GM23338 (cell line): ENCODE measurements around the gene MTRR. TPM values are rescaled to one million over a fixed set of nuclear protein-coding genes. Genes with fewer than 3 reads are reported as not detected.

Experiments used
- ATAC-seq: fragments of 200-7000 bp; cut with Tn5 transposase; 3 replicates; pipeline ENCODE4 v1.9.1; 2020
- DNase-seq: peaks from one replicate; pipeline ENCODE4 v3.0.0-alpha.2; 2015; ENCODE audit warnings: low spot score
- H2AFZ ChIP-seq: fragments of 200-600 bp; sonication (generic); 2 replicates; pipeline ENCODE4 v1.8.0; 2016; ENCODE audit warnings: antibody characterized with exemption, mild to moderate bottlenecking, moderate library complexity
- H3F3A ChIP-seq: fragments of 200-600 bp; sonication (generic); replicated peaks from 2 replicates; pipeline ENCODE4 v1.8.0; 2017; ENCODE audit warnings: antibody characterized with exemption, mixed run types, low read depth
- H3K27ac ChIP-seq: fragments of 200-600 bp; sonication (generic); 2 replicates; pipeline ENCODE4 v1.6.1; 2016; ENCODE audit warnings: low read depth
- H3K27me3 ChIP-seq: fragments of 200-600 bp; sonication (generic); 2 replicates; pipeline ENCODE4 v1.8.0; 2016; ENCODE audit warnings: mild to moderate bottlenecking, mixed run types, moderate library complexity; ENCODE audit not compliant: insufficient read depth
- H3K36me3 ChIP-seq: fragments of 200-600 bp; sonication (generic); 2 replicates; pipeline ENCODE4 v1.8.0; 2016; ENCODE audit warnings: mild to moderate bottlenecking; ENCODE audit not compliant: insufficient read depth
- H3K4me1 ChIP-seq: fragments of 200-600 bp; sonication (generic); 2 replicates; pipeline ENCODE4 v1.8.0; 2016; ENCODE audit warnings: mild to moderate bottlenecking, moderate library complexity; ENCODE audit not compliant: insufficient read depth
- H3K4me2 ChIP-seq: fragments of 200-600 bp; sonication (generic); 2 replicates; pipeline ENCODE4 v1.7.1; 2017; ENCODE audit warnings: mixed run types
- H3K4me3 ChIP-seq: fragments of 200-600 bp; sonication (generic); 2 replicates; pipeline ENCODE4 v1.6.1; 2016; ENCODE audit warnings: mixed run types
- H3K79me2 ChIP-seq: fragments of 200-600 bp; sonication (generic); replicated peaks from 2 replicates; pipeline ENCODE4 v1.8.0; 2017; ENCODE audit warnings: mild to moderate bottlenecking; ENCODE audit not compliant: insufficient read depth
- H3K9me2 ChIP-seq: fragments of 200-600 bp; sonication (generic); 2 replicates; pipeline ENCODE4 v1.8.0; 2017; ENCODE audit not compliant: insufficient read depth
- H4K20me1 ChIP-seq: fragments of 200-600 bp; sonication (generic); replicated peaks from 2 replicates; pipeline ENCODE4 v1.8.0; 2017; ENCODE audit warnings: mild to moderate bottlenecking; ENCODE audit not compliant: insufficient read depth
- H3K27ac Mint-ChIP-seq: 2 replicates; pipeline ENCODE4 v1.8.0; 2020; ENCODE audit warnings: inconsistent platforms, mild to moderate bottlenecking, moderate library complexity, mixed read lengths
- H3K27me3 Mint-ChIP-seq: 3 replicates; pipeline ENCODE4 v1.8.0; 2022; ENCODE audit warnings: low read depth, mild to moderate bottlenecking, moderate library complexity, mixed read lengths, inconsistent platforms; ENCODE audit not compliant: insufficient read depth, poor library complexity
- H3K36me3 Mint-ChIP-seq: 3 replicates; pipeline ENCODE4 v1.8.0; 2021; ENCODE audit warnings: low read depth, mild to moderate bottlenecking, inconsistent platforms, moderate library complexity, mixed read lengths
- H3K4me1 Mint-ChIP-seq: 3 replicates; pipeline ENCODE4 v1.8.0; 2020; ENCODE audit warnings: mild to moderate bottlenecking, inconsistent platforms, mixed read lengths
- H3K4me3 Mint-ChIP-seq: 3 replicates; pipeline ENCODE4 v1.8.0; 2021; ENCODE audit warnings: moderate library complexity, mild to moderate bottlenecking, inconsistent platforms, mixed read lengths
- H3K9me3 Mint-ChIP-seq: 3 replicates; pipeline ENCODE4 v1.8.0; 2020; ENCODE audit warnings: moderate library complexity, mild to moderate bottlenecking, inconsistent platforms, mixed read lengths
- CREB1 ChIP-seq: fragments of 250-450 bp; sonication (Bioruptor Pico); IDR thresholded peaks from 2 replicates; pipeline ENCODE4 v1.5.0; 2020; ENCODE audit warnings: low read depth, mild to moderate bottlenecking, moderate library complexity
- EZH2 ChIP-seq: fragments of 200-600 bp; sonication (generic); IDR thresholded peaks from one replicate; pipeline ENCODE4 v1.8.0; 2017; ENCODE audit warnings: antibody characterized with exemption, mild to moderate bottlenecking, low read depth; ENCODE audit not compliant: unreplicated experiment
- JUNB ChIP-seq: IDR thresholded peaks from one replicate; pipeline ENCODE4 v1.6.1; 2016; ENCODE audit warnings: antibody characterized with exemption; ENCODE audit not compliant: unreplicated experiment
- NANOG ChIP-seq: IDR thresholded peaks from 2 replicates; pipeline ENCODE4 v1.6.1; 2016; ENCODE audit warnings: antibody characterized with exemption, borderline replicate concordance
- POLR2AphosphoS5 ChIP-seq: IDR thresholded peaks from 2 replicates; pipeline ENCODE4 v1.6.1; 2016; ENCODE audit warnings: antibody characterized with exemption, low read depth
- STAT1 ChIP-seq: IDR thresholded peaks from one replicate; pipeline ENCODE4 v1.6.1; 2016; ENCODE audit warnings: antibody characterized with exemption; ENCODE audit not compliant: unreplicated experiment
- ZNF331 ChIP-seq: fragments of 250-450 bp; sonication (Bioruptor Pico); IDR thresholded peaks from 2 replicates; pipeline ENCODE4 v1.5.0; 2020; ENCODE audit warnings: low read depth, mild to moderate bottlenecking, moderate library complexity
- ZNF462 ChIP-seq: fragments of 250-450 bp; sonication (Bioruptor Pico); IDR thresholded peaks from 2 replicates; pipeline ENCODE4 v1.5.0; 2020; ENCODE audit warnings: mild to moderate bottlenecking, moderate library complexity
- polyA plus RNA-seq: library from polyadenylated mRNA; unstranded; fragments of >200 nt; fragmentation: Nextera tagmentation; extraction: Ambion mirVana; gene quantifications from 2 replicates; pipeline ENCODE4 v1.2.1, GENCODE V29; 2016
- total RNA-seq: library from RNA; depleted of rRNA; stranded (reverse); fragments of >200 nt; shearing (Covaris generic); gene quantifications from 2 replicates; pipeline ENCODE4 v1.2.3, GENCODE V29; 2014
- TF ChIP-seq, protein P1 (sequence below), 2 experiments: fragments of 200-600 bp in 1 of 2; sonication (generic) in 1 of 2; conservative IDR thresholded peaks; 2 replicates each; pipeline versions ENCODE4 v1.5.1 to v1.6.1; 2016 to 2017; ENCODE audit warnings: antibody characterized with exemption in 2 of 2, low read depth in 2 of 2, mild to moderate bottlenecking in 2 of 2, moderate library complexity in 1 of 2

The MTRR gene
- total and polyA plus RNA-seq, 2 experiments from 2014 or later: 16.5 to 55.9 TPM

- peak; percentile 94 for ATAC-seq
- Histone ChIP-seq H3K27ac (no peak overlapping the region), H3K4me3 (no peak overlapping the region), H3F3A (no peaks in the 10 kb centered on the region), H4K20me1 (no peaks in the 10 kb centered on the region), H3K36me3 (no peaks in the 10 kb centered on the region), H2AFZ (peak overlapping the region; percentile 12; the same call in 1 of the 2 replicates), H3K9me2 (no peaks in the 10 kb centered on the region), H3K4me1 (no peaks in the 10 kb centered on the region), H3K27me3 (no peaks in the 10 kb centered on the region), H3K4me2 (no peak overlapping the region), H3K79me2 (no peaks in the 10 kb centered on the region)
- Mint-ChIP-seq H3K4me3 (no peak overlapping the region), H3K36me3 (no peaks in the 10 kb centered on the region), H3K4me1 (peaks cover 2% of the 10 kb centered on the region; the same call in 1 of the 3 replicates), H3K27me3 (no peaks in the 10 kb centered on the region), H3K27ac (no peak overlapping the region), H3K9me3 (peaks cover 15% of the 10 kb centered on the region; the same call in 2 of the 3 replicates)
- peak; percentile 84 for DNase-seq
- TF ChIP-seq NANOG (no peak), JUNB (no peak), POLR2AphosphoS5 (no peak), STAT1 (no peak)
- TF ChIP-seq, protein P1, sequence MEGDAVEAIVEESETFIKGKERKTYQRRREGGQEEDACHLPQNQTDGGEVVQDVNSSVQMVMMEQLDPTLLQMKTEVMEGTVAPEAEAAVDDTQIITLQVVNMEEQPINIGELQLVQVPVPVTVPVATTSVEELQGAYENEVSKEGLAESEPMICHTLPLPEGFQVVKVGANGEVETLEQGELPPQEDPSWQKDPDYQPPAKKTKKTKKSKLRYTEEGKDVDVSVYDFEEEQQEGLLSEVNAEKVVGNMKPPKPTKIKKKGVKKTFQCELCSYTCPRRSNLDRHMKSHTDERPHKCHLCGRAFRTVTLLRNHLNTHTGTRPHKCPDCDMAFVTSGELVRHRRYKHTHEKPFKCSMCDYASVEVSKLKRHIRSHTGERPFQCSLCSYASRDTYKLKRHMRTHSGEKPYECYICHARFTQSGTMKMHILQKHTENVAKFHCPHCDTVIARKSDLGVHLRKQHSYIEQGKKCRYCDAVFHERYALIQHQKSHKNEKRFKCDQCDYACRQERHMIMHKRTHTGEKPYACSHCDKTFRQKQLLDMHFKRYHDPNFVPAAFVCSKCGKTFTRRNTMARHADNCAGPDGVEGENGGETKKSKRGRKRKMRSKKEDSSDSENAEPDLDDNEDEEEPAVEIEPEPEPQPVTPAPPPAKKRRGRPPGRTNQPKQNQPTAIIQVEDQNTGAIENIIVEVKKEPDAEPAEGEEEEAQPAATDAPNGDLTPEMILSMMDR (conservative IDR thresholded peaks at IDR 0.05; ENCODE audit: low read depth in 2 of 2): peak; percentile 86 to 98
Observed at GRCh38 chr5:7927466-7928375, 58.8 kb downstream of the MTRR start.

GRCh38 chr5:7930011-7930410 is 61.1 kb downstream of the MTRR start:
- ATAC-seq: no peak
- no peaks in the 10 kb centered on the region for H3K36me3 Mint-ChIP-seq

More at GRCh38 chr5:7930011-7930410, 61.1 kb downstream of the MTRR start:
- TF ChIP-seq NANOG (no peak), POLR2AphosphoS5 (no peak), ZNF331 (CRISPR knock-in tag) (no peak), EZH2 (no peak), CREB1 (CRISPR knock-in tag) (no peak), ZNF462 (CRISPR knock-in tag) (no peak), JUNB (no peak)
- Histone ChIP-seq H3K9me2 (no peaks in the 10 kb centered on the region), H3K4me3 (no peak overlapping the region), H3K27me3 (no peaks in the 10 kb centered on the region), H3K4me2 (no peak overlapping the region), H3K36me3 (no peaks in the 10 kb centered on the region), H3K27ac (no peak overlapping the region), H3K4me1 (no peaks in the 10 kb centered on the region), H3F3A (no peaks in the 10 kb centered on the region), H2AFZ (no peak overlapping the region), H4K20me1 (no peaks in the 10 kb centered on the region), H3K79me2 (no peaks in the 10 kb centered on the region)
- peaks cover 2% of the 10 kb centered on the region; the same call in 1 of the 3 replicates for H3K4me1 Mint-ChIP-seq
- no peak overlapping the region for H3K4me3 Mint-ChIP-seq
- H3K27me3 Mint-ChIP-seq: no peaks in the 10 kb centered on the region
- H3K9me3 Mint-ChIP-seq: peaks cover 16% of the 10 kb centered on the region; the same call in 2 of the 3 replicates
- no peak for DNase-seq
- H3K27ac Mint-ChIP-seq: no peak overlapping the region
